K562 (cell line): ENCODE results near the gene SLC19A3. TPM values are rescaled to one million over a fixed set of nuclear protein-coding genes. Genes with fewer than 3 reads are reported as not detected.

Experiments used
- ATF3 ChIP-seq, 2 experiments: fragments of 450-650 bp in 1 of 2; sonication (generic) in 1 of 2; formaldehyde crosslinking in 1 of 2; IDR thresholded peaks in 1 of 2; conservative IDR thresholded peaks in 1 of 2; 2 replicates each; pipeline versions ENCODE4 v1.6.1 to v1.8.1; 2016 to 2023; ENCODE audit warnings: mild to moderate bottlenecking in 2 of 2, moderate library complexity in 2 of 2, inconsistent platforms in 1 of 2, missing genetic modification reagents in 1 of 2
- BACH1 ChIP-seq: fragments of 200-800 bp; sonication (Bioruptor generic); IDR thresholded peaks from 2 replicates; pipeline ENCODE4 v1.6.1; 2016; ENCODE audit warnings: missing genetic modification characterization, missing compliant biosample characterization
- CBX8 ChIP-seq: fragments of 200-600 bp; sonication (generic); IDR thresholded peaks from 2 replicates; pipeline ENCODE4 v1.6.1; 2012; ENCODE audit warnings: borderline replicate concordance, mixed run types, low read depth, mild to moderate bottlenecking, moderate library complexity, mixed read lengths, low read length, control low read depth, inconsistent platforms; ENCODE audit not compliant: poor library complexity, severe bottlenecking; ENCODE audit errors: extremely low read depth
- E2F1 ChIP-seq: sonication (generic); formaldehyde crosslinking; IDR thresholded peaks from 2 replicates; pipeline ENCODE4 v1.8.1; 2023; ENCODE audit warnings: mild to moderate bottlenecking, missing genetic modification reagents, moderate library complexity
- KHSRP ChIP-seq: fragments of 450-650 bp; IDR thresholded peaks from 2 replicates; pipeline ENCODE4 v1.6.1; 2017
- MTA1 ChIP-seq: fragments of 450-650 bp; IDR thresholded peaks from 2 replicates; pipeline ENCODE4 v1.6.1; 2017; ENCODE audit warnings: borderline replicate concordance
- NUFIP1 ChIP-seq: fragments of 450-650 bp; IDR thresholded peaks from 2 replicates; pipeline ENCODE4 v1.6.1; 2018; ENCODE audit not compliant: partially characterized antibody
- PREB ChIP-seq: sonication (generic); formaldehyde crosslinking; IDR thresholded peaks from 2 replicates; pipeline ENCODE4 v1.8.1; 2023; ENCODE audit warnings: mild to moderate bottlenecking, missing genetic modification reagents
- SMARCA4 ChIP-seq: fragments of 450-650 bp; IDR thresholded peaks from 2 replicates; pipeline ENCODE4 v1.6.1; 2016
- ZNF184 ChIP-seq: sonication (generic); formaldehyde crosslinking; IDR thresholded peaks from 2 replicates; pipeline ENCODE4 v1.5.0; 2020; ENCODE audit warnings: missing genetic modification reagents
- ZNF274 ChIP-seq: IDR thresholded peaks from 2 replicates; pipeline ENCODE4 v1.6.1; 2011; ENCODE audit warnings: low read depth, mild to moderate bottlenecking, low read length, moderate library complexity, borderline replicate concordance
- polyA plus RNA-seq, 8 experiments: library from polyadenylated mRNA; depleted of rRNA in 4 of 8; stranded (reverse) in 5 of 8; unstranded in 3 of 8; fragments of >200 nt; fragmentation: Nextera tagmentation in 2 of 8; fragmentation: Illumina TruSeq in 1 of 8; extraction: Ambion mirVana in 2 of 8; extraction: Trizol in 1 of 8; gene quantifications; 2 replicates each; pipeline versions ENCODE4 v1.2.1 to v1.2.3, GENCODE V29; 2011 to 2014; ENCODE audit warnings: inconsistent platforms in 1 of 8, missing spikeins in 1 of 8
- total RNA-seq, 7 experiments: library from RNA; depleted of rRNA in 6 of 7; stranded (reverse); fragments of >200 nt in 6 of 7; fragmentation: Illumina TruSeq in 2 of 7; extraction: Trizol in 2 of 7; gene quantifications; 2 replicates each; pipeline versions ENCODE4 v1.2.1 to v1.2.3, GENCODE V29; 2011 to 2021; ENCODE audit warnings: low replicate concordance in 1 of 7

Gene SLC19A3
- total and polyA plus RNA-seq, 9 of the 15 experiments (the other 6 are each of a cell fraction or from before 2014, with no cell fraction given), result not detected

GRCh38 chr2:227717687-227718567, at the start of gene SLC19A3 (continued):
- TF ChIP-seq E2F1 (CRISPR knock-in tag) (no peak), KHSRP (no peak), NUFIP1 (no peak), SMARCA4 (no peak), CBX8 (no peak), PREB (CRISPR knock-in tag) (no peak), ZNF274 (no peak), ZNF184 (CRISPR knock-in tag) (no peak), ATF3 (IDR thresholded peaks at IDR 0.05) (no peak), ATF3 (CRISPR knock-in tag; conservative IDR thresholded peaks at IDR 0.05) (no peak), MTA1 (no peak), BACH1 (tag) (no peak)
